HG02870 (cell line): ENCODE data around the gene HPCA.
"Not testable (repeated sequence)": the region's sequence is repeated elsewhere in the genome, so short reads cannot be mapped to it uniquely, and the experiment has no call there.

ENCODE experiments used
- ATAC-seq: cut with Tn5 transposase; IDR thresholded peaks from one replicate; pipeline ENCODE4 v1.9.1; 2021; ENCODE audit warnings: mild to moderate bottlenecking, moderate library complexity; ENCODE audit not compliant: unreplicated experiment

HPCA gene

DNA sequence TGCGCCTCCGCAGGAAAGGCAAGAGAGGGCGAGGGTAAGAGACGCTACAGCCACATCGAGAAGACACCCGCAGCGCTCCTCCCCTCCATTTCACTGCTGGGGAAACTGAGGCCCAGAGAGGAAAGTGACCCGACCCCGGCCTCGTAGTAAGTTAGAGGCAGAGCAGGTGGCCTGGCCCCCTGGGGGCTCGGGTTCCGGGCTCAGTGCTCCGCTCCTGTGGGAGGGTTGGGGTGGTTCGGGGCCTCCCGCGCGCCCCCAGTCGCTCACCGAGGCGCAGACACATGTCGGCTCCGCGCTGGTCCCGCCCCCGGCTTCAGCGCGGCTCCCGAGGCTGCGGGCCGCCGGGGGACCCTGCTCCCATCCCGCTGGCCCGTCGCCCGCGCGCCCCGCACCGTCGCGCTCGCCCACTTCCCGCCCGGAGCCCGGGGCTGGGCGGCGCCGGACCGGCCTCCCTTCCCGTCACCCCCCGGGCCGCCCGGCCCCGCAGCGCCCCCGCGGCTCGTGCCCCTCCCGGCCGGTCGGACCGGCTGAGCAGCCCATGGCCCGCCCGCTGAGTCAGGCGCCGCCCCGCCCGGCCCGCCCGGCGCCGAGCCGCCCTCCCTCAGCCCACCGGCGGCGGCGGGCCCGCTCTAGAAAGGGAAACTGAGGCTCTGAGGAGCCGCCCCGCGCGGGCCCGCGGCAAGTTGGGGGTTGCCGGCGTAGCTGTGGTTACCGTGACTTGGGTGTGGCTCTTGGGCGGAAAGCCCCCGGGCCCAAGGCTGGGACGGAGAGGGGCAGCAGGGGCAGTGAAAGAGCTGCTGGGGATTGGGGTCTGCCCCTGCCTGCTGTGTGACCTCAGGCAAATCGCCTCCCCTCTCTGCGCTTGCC, 14.9 kb downstream of the HPCA start, which contains the start of gene TMEM54:
TMEM54 (minus strand) TSS at position 434 of the 867 bp plus-strand sequence; CDS start at position 283, 151 bp downstream.
- no peak for ATAC-seq

DNA sequence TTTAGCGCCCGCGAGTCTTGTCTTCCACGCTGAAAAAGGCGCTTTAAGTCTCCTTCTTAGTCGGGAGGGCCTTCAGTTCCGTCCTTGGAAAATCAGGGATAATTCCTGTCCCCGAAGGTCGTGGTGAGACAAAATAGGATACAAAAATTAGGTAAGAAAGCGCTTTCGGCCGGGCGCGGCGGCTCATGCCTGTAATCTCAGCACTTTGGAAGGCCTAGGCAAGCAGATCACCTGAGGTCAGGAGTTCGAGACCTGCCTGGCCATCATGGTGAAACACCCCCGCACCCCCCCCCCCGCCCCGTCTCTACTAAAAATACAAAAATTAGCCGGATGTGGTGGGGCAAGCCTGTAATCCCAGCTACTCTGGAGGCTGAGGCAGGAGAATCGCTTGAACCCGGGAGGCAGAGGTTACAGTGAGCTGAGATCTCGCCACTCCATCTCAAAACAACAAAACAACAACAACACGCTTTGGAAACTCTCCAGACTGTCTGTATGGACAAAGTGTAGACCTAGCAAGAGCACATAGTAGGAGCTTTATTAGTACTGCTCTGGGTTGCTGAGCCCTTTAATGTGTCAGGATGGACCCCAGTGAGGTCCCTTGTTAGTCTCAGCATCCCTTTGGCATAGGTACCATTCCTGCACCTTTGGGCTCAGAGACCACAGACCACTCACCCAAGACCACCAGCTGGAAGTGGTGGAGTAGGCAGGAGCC, 15.7 kb downstream of the HPCA start:
- ATAC-seq = no peak

DNA sequence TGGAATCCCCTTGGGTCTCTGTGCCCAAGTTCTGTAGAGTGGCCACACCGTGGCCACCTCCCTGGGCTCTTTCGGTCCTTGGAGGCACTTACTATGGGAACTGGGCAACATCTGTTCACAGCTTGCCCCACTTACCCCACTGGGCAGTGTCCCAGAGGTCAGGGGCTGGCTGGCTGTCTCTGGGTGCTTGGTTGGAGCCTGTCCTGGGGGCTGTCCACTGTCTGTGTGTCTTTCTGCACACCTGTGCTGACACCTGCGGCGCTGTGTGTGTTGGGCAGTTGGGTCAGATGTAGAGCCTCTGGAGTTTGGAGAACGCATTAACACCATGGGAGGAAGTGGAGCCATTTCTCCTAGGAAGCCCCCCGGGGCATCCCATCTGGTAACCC, 16.2 kb downstream of the HPCA start:
- no peak for ATAC-seq

DNA sequence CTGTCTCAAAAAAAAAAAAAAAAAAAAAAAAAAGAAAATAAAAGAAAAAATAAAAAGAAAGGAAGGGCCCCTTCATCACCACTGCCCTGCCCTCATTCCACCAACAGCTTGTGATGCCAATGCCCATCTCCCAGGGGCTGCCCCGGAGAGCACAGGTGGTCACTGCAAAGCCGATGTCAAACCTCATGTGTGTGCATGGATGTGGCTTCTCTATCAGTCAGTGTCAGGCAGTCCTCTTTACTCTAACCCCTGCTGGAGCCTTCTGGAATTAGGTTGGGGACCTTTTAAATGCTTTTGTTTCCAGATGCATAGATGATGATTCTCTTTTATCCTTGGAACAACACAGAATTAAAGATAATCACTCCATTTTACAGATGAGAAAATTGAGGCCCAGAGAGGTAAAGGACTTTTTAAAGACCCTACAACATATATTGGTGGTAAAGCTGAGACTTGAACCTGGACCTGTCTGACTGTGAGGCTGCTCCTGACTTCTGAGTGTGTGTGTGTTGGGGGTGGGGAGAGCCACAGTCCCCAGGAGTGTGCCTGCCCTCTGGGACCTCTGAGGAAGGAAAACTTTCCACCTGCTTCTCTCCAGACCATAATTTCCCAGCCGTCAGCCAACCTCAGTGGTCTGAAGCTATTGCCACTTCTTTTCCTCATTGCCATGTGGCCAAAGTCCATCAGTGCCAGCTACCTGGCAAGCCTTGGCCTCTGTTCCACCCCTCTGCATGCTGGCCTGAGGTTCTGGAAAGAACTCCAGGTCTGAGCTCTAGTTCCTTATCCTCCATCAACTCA, 17.9 kb downstream of the HPCA start:
- ATAC-seq = no peak

DNA sequence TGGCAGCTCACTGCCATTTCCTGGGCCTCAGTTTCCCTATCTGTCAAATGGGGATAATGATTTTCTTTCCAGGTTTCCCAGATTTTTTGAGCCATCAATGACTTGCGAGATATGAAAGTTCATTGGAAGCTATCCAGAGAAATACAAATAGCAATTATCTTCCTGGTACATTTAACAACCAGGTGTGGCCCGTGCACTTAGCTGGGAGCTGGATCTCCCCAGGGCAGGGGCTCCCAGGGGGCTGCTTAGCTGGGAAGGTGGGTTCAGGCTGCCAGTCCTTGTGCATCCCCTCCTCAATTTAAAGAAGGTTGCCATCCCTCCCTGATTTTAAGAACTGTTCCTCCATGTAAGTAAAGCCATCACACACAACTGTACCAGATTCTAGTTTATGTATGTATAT, 18.5 kb downstream of the HPCA start:
- no peak for ATAC-seq

GRCh38 chr1:32905588-32905987, 19.3 kb downstream of the HPCA start:
- ATAC-seq = not testable (repeated sequence)

- no peak for ATAC-seq
These were observed 20.4 kb downstream of the HPCA start for GRCh38 chr1:32906654-32907053.

DNA sequence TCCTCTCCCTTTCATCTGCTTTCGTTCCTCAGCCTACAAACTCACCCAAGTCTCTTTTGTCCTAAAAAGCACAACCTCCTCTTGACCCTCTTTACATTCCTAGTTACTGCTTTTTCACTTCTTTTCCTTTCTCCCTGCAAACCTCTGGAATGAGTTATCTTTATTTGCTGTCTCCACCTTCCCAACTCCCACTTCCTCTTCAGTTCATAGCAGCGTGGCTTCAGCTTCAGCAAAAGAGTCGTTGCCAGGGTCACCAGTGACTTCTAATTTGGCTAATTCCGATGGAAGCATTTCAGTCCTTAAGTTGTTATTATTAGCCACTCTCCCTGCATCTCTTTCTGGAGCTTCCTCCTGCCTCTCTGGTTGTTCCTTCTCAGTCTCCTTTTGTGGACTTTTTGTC, 21.1 kb downstream of the HPCA start:
- ATAC-seq = no peak

GRCh38 chr1:32910319-32910718, 24.0 kb downstream of the HPCA start:
- ATAC-seq = no peak

GRCh38 chr1:32915766-32916706, 29.7 kb downstream of the HPCA start:
- no peak for ATAC-seq

DNA sequence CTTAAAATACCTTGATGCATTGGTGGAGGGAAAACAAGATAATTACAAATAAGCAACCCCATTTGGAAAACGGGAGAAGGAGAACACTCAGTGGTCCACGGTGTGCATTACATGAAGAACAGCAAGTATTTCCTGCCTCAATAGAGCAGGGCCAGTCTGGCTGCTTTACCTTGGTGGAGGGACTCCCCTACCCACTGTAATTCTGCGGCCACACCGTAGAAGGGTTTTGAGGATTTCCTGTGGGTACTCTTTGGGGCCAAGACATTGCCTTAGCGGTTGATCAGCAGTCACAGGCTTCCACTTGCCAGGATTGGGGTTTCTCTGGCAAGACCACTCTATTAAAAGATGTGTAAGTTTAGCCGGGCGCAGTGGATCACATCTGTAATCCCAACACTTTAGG, 31.2 kb downstream of the HPCA start:
- no peak for ATAC-seq

GRCh38 chr1:32918179-32918578, 31.9 kb downstream of the HPCA start:
- ATAC-seq = no peak

- ATAC-seq = no peak
These were observed 33.8 kb downstream of the HPCA start for GRCh38 chr1:32919811-32920733.

GRCh38 chr1:32920833-32921232, 34.5 kb downstream of the HPCA start:
- ATAC-seq = no peak

DNA sequence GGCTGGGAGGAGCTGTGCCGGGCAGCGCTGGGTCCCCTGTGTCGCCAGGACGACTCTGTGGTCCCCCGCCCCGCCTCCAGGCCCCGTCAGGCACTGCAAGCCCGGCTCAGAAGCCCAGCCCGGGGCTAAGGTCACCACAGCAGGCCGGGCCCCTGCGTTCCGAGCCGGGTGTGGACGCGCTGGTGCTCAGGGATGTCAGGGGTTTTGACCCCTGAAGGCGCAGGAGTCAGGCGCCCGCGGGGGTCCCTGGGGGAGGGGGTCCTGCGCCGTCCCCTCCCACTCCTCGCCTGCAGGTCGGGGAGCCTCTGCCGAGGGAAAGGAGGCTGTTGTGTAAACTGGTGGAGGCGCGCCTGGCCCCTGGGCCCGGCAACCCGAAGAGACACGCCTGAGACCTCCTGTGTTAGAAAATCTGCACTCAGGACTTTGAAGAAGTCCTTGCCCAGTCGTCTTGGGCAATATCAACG, 38.6 kb downstream of the HPCA start:
- no peak for ATAC-seq

DNA sequence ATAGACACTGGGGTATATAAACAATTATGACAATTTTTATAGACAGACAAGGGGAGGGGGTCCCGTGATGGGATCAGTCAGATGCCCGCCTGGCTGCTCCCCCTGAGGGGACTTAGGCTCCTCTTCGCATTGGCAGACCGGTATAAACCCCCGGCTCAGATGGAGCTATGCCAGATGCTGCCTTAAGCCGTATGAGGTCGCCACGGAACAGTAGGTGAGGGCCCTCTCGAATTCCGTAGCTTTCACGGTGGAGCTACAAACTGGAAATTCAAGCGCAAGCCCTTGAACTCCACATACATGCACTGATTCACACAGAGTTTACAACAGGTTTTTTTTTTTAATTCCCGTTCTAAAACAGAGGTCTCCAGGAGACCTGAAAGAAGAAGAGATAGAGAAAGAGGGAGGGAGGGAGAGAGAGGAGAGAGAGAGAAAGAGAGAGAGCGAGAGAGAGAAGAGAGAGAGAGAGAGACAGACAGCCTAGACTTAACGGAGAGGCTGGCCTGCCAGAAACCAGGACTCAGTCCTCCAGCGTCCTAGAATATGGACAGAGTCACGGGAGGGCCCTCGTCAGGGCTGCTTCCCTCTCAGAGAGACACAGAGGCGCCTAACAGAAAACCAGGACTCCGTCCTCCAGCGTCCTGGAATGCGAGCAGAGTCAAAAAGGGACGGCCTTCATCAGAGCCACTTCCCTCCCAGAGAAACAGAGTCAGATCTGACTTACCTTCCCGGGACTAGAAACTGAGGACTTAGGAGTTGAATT, 39.3 kb downstream of the HPCA start:
- ATAC-seq = no peak

DNA sequence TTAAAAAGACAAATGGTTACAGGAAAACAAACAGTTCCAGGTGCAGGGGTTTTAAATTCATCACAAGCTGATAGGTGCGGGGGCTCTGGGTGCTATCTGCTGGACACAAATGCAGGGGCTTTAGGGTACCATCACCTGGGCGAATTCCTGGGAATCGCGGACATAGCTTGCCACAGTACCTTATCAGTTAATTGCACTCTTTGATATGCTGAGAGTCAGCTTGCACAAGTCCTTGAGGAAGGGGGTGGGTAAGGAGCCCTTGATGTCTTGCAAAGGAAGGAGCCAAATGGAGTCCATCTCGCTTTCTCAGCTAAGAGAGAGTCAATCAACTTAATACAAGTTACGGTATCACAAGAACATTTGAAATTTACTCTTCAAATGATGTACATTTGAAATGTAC, 40.3 kb downstream of the HPCA start:
- ATAC-seq = no peak

DNA sequence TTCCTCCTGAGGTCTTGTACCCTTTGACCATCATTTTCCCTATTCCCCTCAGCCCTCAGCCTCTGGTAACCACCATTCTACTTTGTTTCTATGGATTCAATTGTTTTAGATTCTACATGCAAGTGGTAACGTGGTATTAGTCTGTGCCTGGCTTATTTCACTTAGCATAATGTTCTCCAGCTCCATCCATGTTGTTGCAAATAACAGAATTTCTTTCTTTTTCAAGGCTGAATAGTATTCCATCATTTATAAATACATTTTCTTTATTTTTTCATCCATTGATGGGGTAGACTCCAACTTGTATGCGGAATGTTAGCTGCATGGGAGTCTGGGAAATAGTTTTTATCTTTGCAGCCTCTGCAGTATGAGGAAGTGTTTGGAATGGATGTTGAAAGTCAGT, 41.1 kb downstream of the HPCA start:
- ATAC-seq = no peak
